HEK293 (cell line): Measurements from ENCODE around the gene ADAMTSL3.
"Not testable (repeated sequence)": the region's sequence is repeated elsewhere in the genome, so short reads cannot be mapped to it uniquely, and the experiment has no call there.

ENCODE experiments used
- FEZF1 ChIP-seq: fragments of 450-650 bp; formaldehyde crosslinking; IDR thresholded peaks from 2 replicates; pipeline ENCODE4 v1.5.1; 2016; ENCODE audit warnings: missing biosample characterization, missing genetic modification characterization
- IKZF3 ChIP-seq: fragments of 450-650 bp; IDR thresholded peaks from 2 replicates; pipeline ENCODE4 v1.5.0; 2018; ENCODE audit warnings: missing biosample characterization, mild to moderate bottlenecking, missing genetic modification characterization, moderate library complexity
- KLF1 ChIP-seq: fragments of 450-650 bp; formaldehyde crosslinking; IDR thresholded peaks from 2 replicates; pipeline ENCODE4 v1.5.1; 2016; ENCODE audit warnings: missing biosample characterization, missing genetic modification characterization
- KLF10 ChIP-seq: fragments of 450-650 bp; IDR thresholded peaks from 2 replicates; pipeline ENCODE4 v1.5.1; 2018; ENCODE audit warnings: missing biosample characterization, mild to moderate bottlenecking, missing genetic modification characterization
- PBX3 ChIP-seq: sonication (generic); formaldehyde crosslinking; IDR thresholded peaks from 2 replicates; pipeline ENCODE4 v1.8.1; 2022; ENCODE audit warnings: mild to moderate bottlenecking, moderate library complexity, missing genetic modification reagents
- PRDM1 ChIP-seq: fragments of 450-650 bp; formaldehyde crosslinking; IDR thresholded peaks from 2 replicates; pipeline ENCODE4; 2016; ENCODE audit warnings: missing biosample characterization, missing genetic modification characterization
- RBAK ChIP-seq: fragments of 450-650 bp; formaldehyde crosslinking; IDR thresholded peaks from 2 replicates; pipeline ENCODE4 v1.5.1; 2016; ENCODE audit warnings: missing biosample characterization, missing genetic modification characterization
- SETDB1 ChIP-seq: IDR thresholded peaks from one replicate; pipeline ENCODE4 v1.6.1; 2017; ENCODE audit warnings: mild to moderate bottlenecking, low read length, moderate library complexity, mixed read lengths; ENCODE audit not compliant: insufficient read length
- ZNF302 ChIP-seq: fragments of 450-650 bp; formaldehyde crosslinking; IDR thresholded peaks from 2 replicates; pipeline ENCODE4 v1.5.1; 2016; ENCODE audit warnings: missing biosample characterization, missing genetic modification characterization, low read depth
- ZNF394 ChIP-seq: fragments of 450-650 bp; formaldehyde crosslinking; IDR thresholded peaks from 2 replicates; pipeline ENCODE4 v1.5.1; 2016; ENCODE audit warnings: missing biosample characterization, missing genetic modification characterization, mild to moderate bottlenecking, moderate library complexity, borderline replicate concordance
- ZNF747 ChIP-seq: fragments of 450-650 bp; formaldehyde crosslinking; IDR thresholded peaks from 2 replicates; pipeline ENCODE4 v1.5.1; 2016; ENCODE audit warnings: missing biosample characterization, missing genetic modification characterization
- TF ChIP-seq, protein P1 (sequence below): fragments of 450-650 bp; formaldehyde crosslinking; IDR thresholded peaks from 2 replicates; pipeline ENCODE4 v1.5.1; 2016; ENCODE audit warnings: missing biosample characterization, missing genetic modification characterization, low read depth
- TF ChIP-seq, protein P2 (sequence below): fragments of 450-650 bp; formaldehyde crosslinking; IDR thresholded peaks from 2 replicates; pipeline ENCODE4 v1.5.1; 2016; ENCODE audit warnings: missing biosample characterization, missing genetic modification characterization
- TF ChIP-seq, protein P3 (sequence below): fragments of 450-650 bp; formaldehyde crosslinking; IDR thresholded peaks from 2 replicates; pipeline ENCODE4 v1.5.1; 2016; ENCODE audit warnings: missing biosample characterization, missing genetic modification characterization

GRCh38 chr15:84079325-84079884, 425.5 kb downstream of the ADAMTSL3 start:
- not testable (repeated sequence) for TF ChIP-seq KLF10 (tag by site-specific recombination); PBX3 (CRISPR knock-in tag); FEZF1 (tag by site-specific recombination); SETDB1; ZNF394 (tag by site-specific recombination); PRDM1 (tag by site-specific recombination); RBAK (tag by site-specific recombination); KLF1 (tag by site-specific recombination); IKZF3 (tag by site-specific recombination); ZNF302; ZNF747
- TF ChIP-seq, protein P1, sequence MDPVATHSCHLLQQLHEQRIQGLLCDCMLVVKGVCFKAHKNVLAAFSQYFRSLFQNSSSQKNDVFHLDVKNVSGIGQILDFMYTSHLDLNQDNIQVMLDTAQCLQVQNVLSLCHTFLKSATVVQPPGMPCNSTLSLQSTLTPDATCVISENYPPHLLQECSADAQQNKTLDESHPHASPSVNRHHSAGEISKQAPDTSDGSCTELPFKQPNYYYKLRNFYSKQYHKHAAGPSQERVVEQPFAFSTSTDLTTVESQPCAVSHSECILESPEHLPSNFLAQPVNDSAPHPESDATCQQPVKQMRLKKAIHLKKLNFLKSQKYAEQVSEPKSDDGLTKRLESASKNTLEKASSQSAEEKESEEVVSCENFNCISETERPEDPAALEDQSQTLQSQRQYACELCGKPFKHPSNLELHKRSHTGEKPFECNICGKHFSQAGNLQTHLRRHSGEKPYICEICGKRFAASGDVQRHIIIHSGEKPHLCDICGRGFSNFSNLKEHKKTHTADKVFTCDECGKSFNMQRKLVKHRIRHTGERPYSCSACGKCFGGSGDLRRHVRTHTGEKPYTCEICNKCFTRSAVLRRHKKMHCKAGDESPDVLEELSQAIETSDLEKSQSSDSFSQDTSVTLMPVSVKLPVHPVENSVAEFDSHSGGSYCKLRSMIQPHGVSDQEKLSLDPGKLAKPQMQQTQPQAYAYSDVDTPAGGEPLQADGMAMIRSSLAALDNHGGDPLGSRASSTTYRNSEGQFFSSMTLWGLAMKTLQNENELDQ (tag by site-specific recombination) = not testable (repeated sequence)
- TF ChIP-seq, protein P2, sequence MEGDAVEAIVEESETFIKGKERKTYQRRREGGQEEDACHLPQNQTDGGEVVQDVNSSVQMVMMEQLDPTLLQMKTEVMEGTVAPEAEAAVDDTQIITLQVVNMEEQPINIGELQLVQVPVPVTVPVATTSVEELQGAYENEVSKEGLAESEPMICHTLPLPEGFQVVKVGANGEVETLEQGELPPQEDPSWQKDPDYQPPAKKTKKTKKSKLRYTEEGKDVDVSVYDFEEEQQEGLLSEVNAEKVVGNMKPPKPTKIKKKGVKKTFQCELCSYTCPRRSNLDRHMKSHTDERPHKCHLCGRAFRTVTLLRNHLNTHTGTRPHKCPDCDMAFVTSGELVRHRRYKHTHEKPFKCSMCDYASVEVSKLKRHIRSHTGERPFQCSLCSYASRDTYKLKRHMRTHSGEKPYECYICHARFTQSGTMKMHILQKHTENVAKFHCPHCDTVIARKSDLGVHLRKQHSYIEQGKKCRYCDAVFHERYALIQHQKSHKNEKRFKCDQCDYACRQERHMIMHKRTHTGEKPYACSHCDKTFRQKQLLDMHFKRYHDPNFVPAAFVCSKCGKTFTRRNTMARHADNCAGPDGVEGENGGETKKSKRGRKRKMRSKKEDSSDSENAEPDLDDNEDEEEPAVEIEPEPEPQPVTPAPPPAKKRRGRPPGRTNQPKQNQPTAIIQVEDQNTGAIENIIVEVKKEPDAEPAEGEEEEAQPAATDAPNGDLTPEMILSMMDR = not testable (repeated sequence)
- TF ChIP-seq, protein P3, sequence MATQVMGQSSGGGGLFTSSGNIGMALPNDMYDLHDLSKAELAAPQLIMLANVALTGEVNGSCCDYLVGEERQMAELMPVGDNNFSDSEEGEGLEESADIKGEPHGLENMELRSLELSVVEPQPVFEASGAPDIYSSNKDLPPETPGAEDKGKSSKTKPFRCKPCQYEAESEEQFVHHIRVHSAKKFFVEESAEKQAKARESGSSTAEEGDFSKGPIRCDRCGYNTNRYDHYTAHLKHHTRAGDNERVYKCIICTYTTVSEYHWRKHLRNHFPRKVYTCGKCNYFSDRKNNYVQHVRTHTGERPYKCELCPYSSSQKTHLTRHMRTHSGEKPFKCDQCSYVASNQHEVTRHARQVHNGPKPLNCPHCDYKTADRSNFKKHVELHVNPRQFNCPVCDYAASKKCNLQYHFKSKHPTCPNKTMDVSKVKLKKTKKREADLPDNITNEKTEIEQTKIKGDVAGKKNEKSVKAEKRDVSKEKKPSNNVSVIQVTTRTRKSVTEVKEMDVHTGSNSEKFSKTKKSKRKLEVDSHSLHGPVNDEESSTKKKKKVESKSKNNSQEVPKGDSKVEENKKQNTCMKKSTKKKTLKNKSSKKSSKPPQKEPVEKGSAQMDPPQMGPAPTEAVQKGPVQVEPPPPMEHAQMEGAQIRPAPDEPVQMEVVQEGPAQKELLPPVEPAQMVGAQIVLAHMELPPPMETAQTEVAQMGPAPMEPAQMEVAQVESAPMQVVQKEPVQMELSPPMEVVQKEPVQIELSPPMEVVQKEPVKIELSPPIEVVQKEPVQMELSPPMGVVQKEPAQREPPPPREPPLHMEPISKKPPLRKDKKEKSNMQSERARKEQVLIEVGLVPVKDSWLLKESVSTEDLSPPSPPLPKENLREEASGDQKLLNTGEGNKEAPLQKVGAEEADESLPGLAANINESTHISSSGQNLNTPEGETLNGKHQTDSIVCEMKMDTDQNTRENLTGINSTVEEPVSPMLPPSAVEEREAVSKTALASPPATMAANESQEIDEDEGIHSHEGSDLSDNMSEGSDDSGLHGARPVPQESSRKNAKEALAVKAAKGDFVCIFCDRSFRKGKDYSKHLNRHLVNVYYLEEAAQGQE = not testable (repeated sequence)
